Psoas muscle (tissue), 8 donors: ENCODE results near the gene YIPF2. TPM values are rescaled to one million over a fixed set of nuclear protein-coding genes. Genes with fewer than 3 reads are reported as not detected.
A peak's percentile ranks its signal among the peaks of the same experiment; 100 is the strongest.

Experiments
- ATAC-seq, 4 donors: fragments of 200-7000 bp; cut with Tn5 transposase; one replicate each; pipeline ENCODE4 v1.9.1; 2020; ENCODE audit warnings: moderate library complexity in 3 of 4, mild to moderate bottlenecking in 2 of 4
- DNase-seq, 2 donors: peaks; one replicate each; pipeline ENCODE4 v3.0.0-alpha.2; 2020
- H3K27ac ChIP-seq: fragments of 200-600 bp; one replicate; pipeline ENCODE4 v1.8.0; 2022
- H3K27me3 ChIP-seq, 3 donors: fragments of 200-600 bp in 1 of 3; one replicate each; pipeline versions ENCODE4 v1.6.1 to v1.8.0; 2013 to 2022; ENCODE audit warnings: low read length in 2 of 3, mild to moderate bottlenecking in 2 of 3, moderate library complexity in 1 of 3; ENCODE audit not compliant: insufficient read depth in 3 of 3
- H3K36me3 ChIP-seq, 2 donors: fragments of 200-600 bp in 1 of 2; one replicate each; pipeline versions ENCODE4 v1.6.1 to v1.8.0; 2013 to 2022; ENCODE audit warnings: low read depth in 1 of 2, mild to moderate bottlenecking in 1 of 2, moderate library complexity in 1 of 2; ENCODE audit not compliant: insufficient read depth in 1 of 2
- H3K4me1 ChIP-seq: fragments of 200-600 bp; one replicate; pipeline ENCODE4 v1.8.0; 2022
- H3K4me3 ChIP-seq: fragments of 200-600 bp; one replicate; pipeline ENCODE4 v1.8.0; 2022; ENCODE audit warnings: mild to moderate bottlenecking
- H3K9me3 ChIP-seq: fragments of 200-600 bp; one replicate; pipeline ENCODE4 v1.8.0; 2022
- CTCF ChIP-seq: fragments of 200-600 bp; IDR thresholded peaks from one replicate; pipeline ENCODE4 v1.8.0; 2022; ENCODE audit warnings: antibody characterized with exemption
- WGBS, 3 donors: extraction: QIAGEN DNeasy Blood & Tissue Kit; methylation state at CpG; one replicate each; pipeline versions ENCODE4 v1.1.6 to v1.1.7; 2013; 5-methylcytosine and 5-hydroxymethylcytosine counted together
- intact Hi-C, 2 donors: fragments of 100-400 bp; cut with DNase I; formaldehyde crosslinking; loops; one replicate each; pipeline versions ENCODE4 v1.11.0 to v1.14.2; 2022
- long read RNA-seq, 2 donors: library from polyadenylated mRNA; unstranded; transcript quantifications; one replicate each; pipeline ENCODE4 v2.0.0, GENCODE V29; 2021
- polyA plus RNA-seq, 3 donors: library from polyadenylated mRNA; stranded (reverse); fragments of 200-250 nt; gene quantifications; one replicate each; pipeline ENCODE4 v1.2.3, GENCODE V29; 2013
- total RNA-seq, 4 donors: library from RNA; stranded (reverse); fragmentation: NEBNext Ultra II Directional in 2 of 4; extraction: Animal tissue kit (Norgen Biotek cat#: 25700) in 2 of 4; gene quantifications; one replicate each; pipeline versions ENCODE4 v1.2.1 to v1.2.4, GENCODE V29; 2021 to 2023
- donor health status: healthy with polysubstance abuse.
- donor health status: DM: no; HTN: no; CAD: no; lungs with moderate emphysema.
- donor health status: Bipolar disorder and iron deficiency.
- donor health status: healthy.
- donor health status: DM: yes; HTN: yes; CAD: no.
- donor health status: DM: no; HTN: no; CAD: no.
- donor health status: DM: no; HTN: no; CAD: no.
- donor health status: DM: yes; HTN: yes; CAD: no.

Gene YIPF2
- total RNA-seq (10 to 100 TPM; 12.1 to 18.0 (median 16.7) TPM), polyA plus RNA-seq (10 to 100 TPM; 13.7 to 18.5 (median 18.1) TPM)
- long read RNA-seq, donor 1, partial matches to known transcripts = 0 of 6 reads
- long read RNA-seq, donor 1, other reads (novel, unspliced or antisense) = 4 of 6 reads
- long read RNA-seq, donor 2, transcript YIPF2-204 (10 exons, 1,550 nt) = minor isoform, 9 of 41 reads
- long read RNA-seq, donor 2, transcript YIPF2-201 (10 exons, 2,087 nt) = major isoform, 14 of 41 reads
- long read RNA-seq, donor 2, partial matches to known transcripts = 8 of 41 reads
- long read RNA-seq, donor 2, other reads (novel, unspliced or antisense) = 10 of 41 reads

- intact Hi-C loops = loop anchor here in 1 of 2 donors (5.0 kb wide), 1 partner anchor 51 kb away; no protein-coding TSS in a partner anchor
- peak within 1 kb of the TSS; percentile 99 for H3K4me3 ChIP-seq
- no peaks in the 10 kb centered on the region for H3K9me3 ChIP-seq
- peak within 1 kb of the TSS; percentile 84 for H3K27ac ChIP-seq
- peak; percentile 91 to 94 (median 92) for ATAC-seq
- 1% methylated on average over 54 to 96 of the region's 96 CpGs for WGBS, 3 donors
- TF ChIP-seq CTCF = no peak
- no peaks in the 10 kb centered on the region for H3K27me3 ChIP-seq
- DNase-seq = peak; percentile 97 to 98
- H3K4me1 ChIP-seq = peaks cover 26% of the 10 kb centered on the region
- H3K36me3 ChIP-seq = peaks cover 2 to 39% of the 10 kb centered on the region in 2 donors
Measured at GRCh38 chr19:10928563-10929401, at the start of gene YIPF2, which contains the start of gene TIMM29. Gene YIPF2, minus strand, starts transcription at chr19:10928639. Its CDS starts 229 bp downstream, at chr19:10928410. Gene TIMM29, plus strand, starts transcription at chr19:10928811. Its CDS starts 12 bp downstream, at chr19:10928823.

DNA sequence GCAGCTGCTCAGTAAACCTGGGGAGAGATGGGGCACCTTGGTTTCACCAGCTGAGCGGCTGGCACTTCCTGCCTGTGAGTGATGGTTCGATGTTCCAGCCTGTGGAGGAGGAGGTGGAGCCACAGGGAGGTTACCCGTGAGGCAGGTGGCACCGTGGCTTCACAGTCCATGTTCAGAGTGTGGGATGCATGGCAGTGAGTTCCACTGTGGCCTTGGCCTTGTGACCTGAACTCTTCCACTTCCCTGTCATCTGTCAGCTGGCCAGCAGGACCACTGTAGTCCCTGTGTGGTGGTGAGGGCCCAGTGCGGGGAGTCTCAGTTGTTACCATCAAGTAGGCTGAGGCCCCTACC, 49.3 kb upstream of the YIPF2 start:
- no peak for DNase-seq
- WGBS, 3 donors = 80 to 89% (median 86%) methylated on average over 5 of the region's 5 CpGs
- Histone ChIP-seq H3K4me1 (peaks cover 25% of the 10 kb centered on the region), H3K27ac (no peak overlapping the region), H3K4me3 (no peak overlapping the region), H3K9me3 (no peaks in the 10 kb centered on the region), H3K27me3 (no peaks in the 10 kb centered on the region), H3K36me3 (no peaks in the 10 kb centered on the region)
- no peak for ATAC-seq
- no peak for TF ChIP-seq CTCF
- intact Hi-C loops = loop anchor here in 1 of 2 donors (2.0 kb wide), 1 partner anchor 17 kb away; the partner anchor contains the start of gene SMARCA4

- DNase-seq (no peak), ATAC-seq (peak; percentile 14 to 37 (median 26))
- no peaks in the 10 kb centered on the region for H3K9me3 ChIP-seq
- peak overlapping the region; percentile 59 for H3K27ac ChIP-seq
- peak overlapping the region; percentile 13 for H3K4me3 ChIP-seq
- peaks cover 25% of the 10 kb centered on the region for H3K4me1 ChIP-seq
- no peaks in the 10 kb centered on the region for H3K36me3 ChIP-seq
- no peaks in the 10 kb centered on the region for H3K27me3 ChIP-seq
- TF ChIP-seq CTCF = no peak
- WGBS, 3 donors = 55 to 63% (median 57%) methylated on average over 19 of the region's 19 CpGs
- intact Hi-C loops = loop anchor here in 1 of 2 donors (2.0 kb wide), 1 partner anchor 16 kb away; the partner anchor contains the start of gene SMARCA4
Measured at GRCh38 chr19:10976131-10976892, 47.9 kb upstream of the YIPF2 start.

DNA sequence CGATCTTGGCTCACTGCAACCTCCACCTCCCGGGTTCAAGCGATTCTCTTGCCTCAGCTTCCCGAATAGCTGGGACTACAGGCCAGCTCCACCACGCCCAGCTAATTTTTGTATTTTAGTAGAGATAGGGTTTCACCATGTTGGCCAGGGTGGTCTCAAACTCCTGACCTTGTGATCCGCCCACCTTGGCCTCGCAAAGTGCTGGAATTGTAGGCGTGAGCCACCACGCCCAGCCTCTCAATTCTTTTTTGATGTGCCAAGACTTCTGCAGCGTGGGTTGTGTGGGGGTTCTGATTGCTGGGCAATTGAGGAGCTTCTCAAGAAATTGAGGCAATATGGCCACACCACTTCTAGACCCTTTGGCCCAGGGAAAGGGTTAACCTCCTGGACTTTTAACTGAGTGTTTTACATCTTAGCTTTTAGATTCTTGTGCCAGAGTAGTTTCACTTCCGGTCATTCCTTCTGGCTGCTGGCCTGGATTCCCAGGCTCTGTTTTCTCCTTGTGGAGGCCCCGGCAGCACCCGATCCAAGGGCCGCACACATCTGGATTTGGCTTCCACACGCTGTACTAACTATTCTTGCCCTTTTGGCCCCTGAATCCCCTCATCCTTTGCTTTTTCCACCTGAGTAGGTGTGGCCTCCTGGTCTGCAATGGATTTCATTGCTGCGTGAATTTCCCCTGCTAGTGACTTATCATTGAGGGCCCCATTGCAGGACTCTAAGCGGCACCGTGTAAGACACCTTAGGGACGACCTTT, 47.1 kb upstream of the YIPF2 start:
- 49 to 57% (median 56%) methylated on average over 19 of the region's 19 CpGs for whole genome bisulfite sequencing, 3 donors
- no peaks in the 10 kb centered on the region for H3K36me3 ChIP-seq
- no peak for TF ChIP-seq CTCF
- no peaks in the 10 kb centered on the region for H3K9me3 ChIP-seq
- H3K4me3 ChIP-seq = peak overlapping the region; percentile 13
- H3K4me1 ChIP-seq = peaks cover 25% of the 10 kb centered on the region
- peak overlapping the region; percentile 59 for H3K27ac ChIP-seq
- ATAC-seq (peak; percentile 5 to 54 (median 40)), DNase-seq (peak; percentile 60 to 82)
- H3K27me3 ChIP-seq = no peaks in the 10 kb centered on the region
- intact Hi-C loops = loop anchor here in 1 of 2 donors (2.0 kb wide), 1 partner anchor 15 kb away; the partner anchor contains the start of gene SMARCA4
